GM23338 (cell line): ENCODE data around the gene SELENOH. TPM values are rescaled to one million over a fixed set of nuclear protein-coding genes. Genes with fewer than 3 reads are reported as not detected.

ENCODE experiments used
- ATAC-seq: fragments of 200-7000 bp; cut with Tn5 transposase; 3 replicates; pipeline ENCODE4 v1.9.1; 2020
- DNase-seq: peaks from one replicate; pipeline ENCODE4 v3.0.0-alpha.2; 2015; ENCODE audit warnings: low spot score
- H2AFZ ChIP-seq: fragments of 200-600 bp; sonication (generic); 2 replicates; pipeline ENCODE4 v1.8.0; 2016; ENCODE audit warnings: antibody characterized with exemption, mild to moderate bottlenecking, moderate library complexity
- H3F3A ChIP-seq: fragments of 200-600 bp; sonication (generic); replicated peaks from 2 replicates; pipeline ENCODE4 v1.8.0; 2017; ENCODE audit warnings: antibody characterized with exemption, mixed run types, low read depth
- H3K27ac ChIP-seq: fragments of 200-600 bp; sonication (generic); 2 replicates; pipeline ENCODE4 v1.6.1; 2016; ENCODE audit warnings: low read depth
- H3K27me3 ChIP-seq: fragments of 200-600 bp; sonication (generic); 2 replicates; pipeline ENCODE4 v1.8.0; 2016; ENCODE audit warnings: mild to moderate bottlenecking, mixed run types, moderate library complexity; ENCODE audit not compliant: insufficient read depth
- H3K36me3 ChIP-seq: fragments of 200-600 bp; sonication (generic); 2 replicates; pipeline ENCODE4 v1.8.0; 2016; ENCODE audit warnings: mild to moderate bottlenecking; ENCODE audit not compliant: insufficient read depth
- H3K4me1 ChIP-seq: fragments of 200-600 bp; sonication (generic); 2 replicates; pipeline ENCODE4 v1.8.0; 2016; ENCODE audit warnings: mild to moderate bottlenecking, moderate library complexity; ENCODE audit not compliant: insufficient read depth
- H3K4me2 ChIP-seq: fragments of 200-600 bp; sonication (generic); 2 replicates; pipeline ENCODE4 v1.7.1; 2017; ENCODE audit warnings: mixed run types
- H3K4me3 ChIP-seq: fragments of 200-600 bp; sonication (generic); 2 replicates; pipeline ENCODE4 v1.6.1; 2016; ENCODE audit warnings: mixed run types
- H3K79me2 ChIP-seq: fragments of 200-600 bp; sonication (generic); replicated peaks from 2 replicates; pipeline ENCODE4 v1.8.0; 2017; ENCODE audit warnings: mild to moderate bottlenecking; ENCODE audit not compliant: insufficient read depth
- H3K9me2 ChIP-seq: fragments of 200-600 bp; sonication (generic); 2 replicates; pipeline ENCODE4 v1.8.0; 2017; ENCODE audit not compliant: insufficient read depth
- H4K20me1 ChIP-seq: fragments of 200-600 bp; sonication (generic); replicated peaks from 2 replicates; pipeline ENCODE4 v1.8.0; 2017; ENCODE audit warnings: mild to moderate bottlenecking; ENCODE audit not compliant: insufficient read depth
- H3K27ac Mint-ChIP-seq: 2 replicates; pipeline ENCODE4 v1.8.0; 2020; ENCODE audit warnings: inconsistent platforms, mild to moderate bottlenecking, moderate library complexity, mixed read lengths
- H3K27me3 Mint-ChIP-seq: 3 replicates; pipeline ENCODE4 v1.8.0; 2022; ENCODE audit warnings: low read depth, mild to moderate bottlenecking, moderate library complexity, mixed read lengths, inconsistent platforms; ENCODE audit not compliant: insufficient read depth, poor library complexity
- H3K36me3 Mint-ChIP-seq: 3 replicates; pipeline ENCODE4 v1.8.0; 2021; ENCODE audit warnings: low read depth, mild to moderate bottlenecking, inconsistent platforms, moderate library complexity, mixed read lengths
- H3K4me1 Mint-ChIP-seq: 3 replicates; pipeline ENCODE4 v1.8.0; 2020; ENCODE audit warnings: mild to moderate bottlenecking, inconsistent platforms, mixed read lengths
- H3K4me3 Mint-ChIP-seq: 3 replicates; pipeline ENCODE4 v1.8.0; 2021; ENCODE audit warnings: moderate library complexity, mild to moderate bottlenecking, inconsistent platforms, mixed read lengths
- H3K9me3 Mint-ChIP-seq: 3 replicates; pipeline ENCODE4 v1.8.0; 2020; ENCODE audit warnings: moderate library complexity, mild to moderate bottlenecking, inconsistent platforms, mixed read lengths
- EZH2 ChIP-seq: fragments of 200-600 bp; sonication (generic); IDR thresholded peaks from one replicate; pipeline ENCODE4 v1.8.0; 2017; ENCODE audit warnings: antibody characterized with exemption, mild to moderate bottlenecking, low read depth; ENCODE audit not compliant: unreplicated experiment
- EZH2phosphoT487 ChIP-seq: fragments of 200-600 bp; sonication (generic); IDR thresholded peaks from one replicate; pipeline ENCODE4 v1.8.1; 2018; ENCODE audit warnings: antibody characterized with exemption; ENCODE audit not compliant: unreplicated experiment
- JUNB ChIP-seq: IDR thresholded peaks from one replicate; pipeline ENCODE4 v1.6.1; 2016; ENCODE audit warnings: antibody characterized with exemption; ENCODE audit not compliant: unreplicated experiment
- NANOG ChIP-seq: IDR thresholded peaks from 2 replicates; pipeline ENCODE4 v1.6.1; 2016; ENCODE audit warnings: antibody characterized with exemption, borderline replicate concordance
- STAT1 ChIP-seq: IDR thresholded peaks from one replicate; pipeline ENCODE4 v1.6.1; 2016; ENCODE audit warnings: antibody characterized with exemption; ENCODE audit not compliant: unreplicated experiment
- ZNF114 ChIP-seq: fragments of 250-450 bp; sonication (Bioruptor Pico); IDR thresholded peaks from 2 replicates; pipeline ENCODE4 v1.5.0; 2020; ENCODE audit warnings: mild to moderate bottlenecking, moderate library complexity
- polyA plus RNA-seq: library from polyadenylated mRNA; unstranded; fragments of >200 nt; fragmentation: Nextera tagmentation; extraction: Ambion mirVana; gene quantifications from 2 replicates; pipeline ENCODE4 v1.2.1, GENCODE V29; 2016
- total RNA-seq: library from RNA; depleted of rRNA; stranded (reverse); fragments of >200 nt; shearing (Covaris generic); gene quantifications from 2 replicates; pipeline ENCODE4 v1.2.3, GENCODE V29; 2014
- TF ChIP-seq, protein P1 (sequence below): fragments of 250-450 bp; sonication (Bioruptor Pico); IDR thresholded peaks from 2 replicates; pipeline ENCODE4 v1.5.0; 2020; ENCODE audit warnings: mild to moderate bottlenecking, moderate library complexity
- TF ChIP-seq, protein P2 (sequence below), 2 experiments: fragments of 200-600 bp in 1 of 2; sonication (generic) in 1 of 2; conservative IDR thresholded peaks; 2 replicates each; pipeline versions ENCODE4 v1.5.1 to v1.6.1; 2016 to 2017; ENCODE audit warnings: antibody characterized with exemption in 2 of 2, low read depth in 2 of 2, mild to moderate bottlenecking in 2 of 2, moderate library complexity in 1 of 2

Gene SELENOH
- total and polyA plus RNA-seq, 2 experiments from 2014 or later = 282 to 379 TPM

DNA sequence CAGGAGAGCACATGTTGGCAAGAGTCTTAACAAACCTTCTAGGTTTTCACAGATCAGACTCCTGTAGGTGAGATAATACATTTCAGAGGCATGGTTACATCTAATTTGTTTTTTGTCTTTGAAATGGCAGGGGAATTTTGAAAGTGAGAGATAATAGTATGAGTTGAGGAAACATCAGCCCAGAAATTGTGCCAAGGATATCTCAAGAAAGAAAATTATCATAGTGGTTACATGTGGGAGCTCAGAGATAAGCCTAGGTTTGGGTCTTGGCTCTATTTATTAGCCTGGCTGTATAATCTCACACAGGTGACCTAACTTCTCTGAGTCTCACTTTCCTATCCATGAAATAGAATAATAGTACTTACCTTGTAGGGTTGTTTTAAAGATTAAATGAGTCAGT, 9.9 kb downstream of the SELENOH start:
- Mint-ChIP-seq H3K9me3 (no peaks in the 10 kb centered on the region), H3K27ac (no peak overlapping the region), H3K27me3 (peaks cover 14% of the 10 kb centered on the region), H3K36me3 (no peaks in the 10 kb centered on the region), H3K4me3 (no peak overlapping the region), H3K4me1 (peaks cover 8% of the 10 kb centered on the region)
- no peak overlapping the region for H3K4me3 ChIP-seq
- no peak for TF ChIP-seq EZH2phosphoT487
- TF ChIP-seq, protein P1, sequence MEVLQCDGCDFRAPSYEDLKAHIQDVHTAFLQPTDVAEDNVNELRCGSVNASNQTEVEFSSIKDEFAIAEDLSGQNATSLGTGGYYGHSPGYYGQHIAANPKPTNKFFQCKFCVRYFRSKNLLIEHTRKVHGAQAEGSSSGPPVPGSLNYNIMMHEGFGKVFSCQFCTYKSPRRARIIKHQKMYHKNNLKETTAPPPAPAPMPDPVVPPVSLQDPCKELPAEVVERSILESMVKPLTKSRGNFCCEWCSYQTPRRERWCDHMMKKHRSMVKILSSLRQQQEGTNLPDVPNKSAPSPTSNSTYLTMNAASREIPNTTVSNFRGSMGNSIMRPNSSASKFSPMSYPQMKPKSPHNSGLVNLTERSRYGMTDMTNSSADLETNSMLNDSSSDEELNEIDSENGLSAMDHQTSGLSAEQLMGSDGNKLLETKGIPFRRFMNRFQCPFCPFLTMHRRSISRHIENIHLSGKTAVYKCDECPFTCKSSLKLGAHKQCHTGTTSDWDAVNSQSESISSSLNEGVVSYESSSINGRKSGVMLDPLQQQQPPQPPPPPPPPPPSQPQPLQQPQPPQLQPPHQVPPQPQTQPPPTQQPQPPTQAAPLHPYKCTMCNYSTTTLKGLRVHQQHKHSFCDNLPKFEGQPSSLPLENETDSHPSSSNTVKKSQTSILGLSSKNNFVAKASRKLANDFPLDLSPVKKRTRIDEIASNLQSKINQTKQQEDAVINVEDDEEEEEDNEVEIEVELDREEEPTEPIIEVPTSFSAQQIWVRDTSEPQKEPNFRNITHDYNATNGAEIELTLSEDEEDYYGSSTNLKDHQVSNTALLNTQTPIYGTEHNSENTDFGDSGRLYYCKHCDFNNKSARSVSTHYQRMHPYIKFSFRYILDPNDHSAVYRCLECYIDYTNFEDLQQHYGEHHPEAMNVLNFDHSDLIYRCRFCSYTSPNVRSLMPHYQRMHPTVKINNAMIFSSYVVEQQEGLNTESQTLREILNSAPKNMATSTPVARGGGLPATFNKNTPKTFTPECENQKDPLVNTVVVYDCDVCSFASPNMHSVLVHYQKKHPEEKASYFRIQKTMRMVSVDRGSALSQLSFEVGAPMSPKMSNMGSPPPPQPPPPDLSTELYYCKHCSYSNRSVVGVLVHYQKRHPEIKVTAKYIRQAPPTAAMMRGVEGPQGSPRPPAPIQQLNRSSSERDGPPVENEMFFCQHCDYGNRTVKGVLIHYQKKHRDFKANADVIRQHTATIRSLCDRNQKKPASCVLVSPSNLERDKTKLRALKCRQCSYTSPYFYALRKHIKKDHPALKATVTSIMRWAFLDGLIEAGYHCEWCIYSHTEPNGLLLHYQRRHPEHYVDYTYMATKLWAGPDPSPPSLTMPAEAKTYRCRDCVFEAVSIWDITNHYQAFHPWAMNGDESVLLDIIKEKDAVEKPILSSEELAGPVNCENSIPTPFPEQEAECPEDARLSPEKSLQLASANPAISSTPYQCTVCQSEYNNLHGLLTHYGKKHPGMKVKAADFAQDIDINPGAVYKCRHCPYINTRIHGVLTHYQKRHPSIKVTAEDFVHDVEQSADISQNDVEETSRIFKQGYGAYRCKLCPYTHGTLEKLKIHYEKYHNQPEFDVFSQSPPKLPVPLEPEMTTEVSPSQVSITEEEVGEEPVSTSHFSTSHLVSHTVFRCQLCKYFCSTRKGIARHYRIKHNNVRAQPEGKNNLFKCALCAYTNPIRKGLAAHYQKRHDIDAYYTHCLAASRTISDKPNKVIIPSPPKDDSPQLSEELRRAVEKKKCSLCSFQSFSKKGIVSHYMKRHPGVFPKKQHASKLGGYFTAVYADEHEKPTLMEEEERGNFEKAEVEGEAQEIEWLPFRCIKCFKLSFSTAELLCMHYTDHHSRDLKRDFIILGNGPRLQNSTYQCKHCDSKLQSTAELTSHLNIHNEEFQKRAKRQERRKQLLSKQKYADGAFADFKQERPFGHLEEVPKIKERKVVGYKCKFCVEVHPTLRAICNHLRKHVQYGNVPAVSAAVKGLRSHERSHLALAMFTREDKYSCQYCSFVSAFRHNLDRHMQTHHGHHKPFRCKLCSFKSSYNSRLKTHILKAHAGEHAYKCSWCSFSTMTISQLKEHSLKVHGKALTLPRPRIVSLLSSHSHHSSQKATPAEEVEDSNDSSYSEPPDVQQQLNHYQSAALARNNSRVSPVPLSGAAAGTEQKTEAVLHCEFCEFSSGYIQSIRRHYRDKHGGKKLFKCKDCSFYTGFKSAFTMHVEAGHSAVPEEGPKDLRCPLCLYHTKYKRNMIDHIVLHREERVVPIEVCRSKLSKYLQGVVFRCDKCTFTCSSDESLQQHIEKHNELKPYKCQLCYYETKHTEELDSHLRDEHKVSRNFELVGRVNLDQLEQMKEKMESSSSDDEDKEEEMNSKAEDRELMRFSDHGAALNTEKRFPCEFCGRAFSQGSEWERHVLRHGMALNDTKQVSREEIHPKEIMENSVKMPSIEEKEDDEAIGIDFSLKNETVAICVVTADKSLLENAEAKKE = no peak
- no peak for TF ChIP-seq STAT1
- TF ChIP-seq NANOG = no peak
- TF ChIP-seq JUNB = no peak
- TF ChIP-seq ZNF114 (CRISPR knock-in tag) = no peak
- no peak for TF ChIP-seq EZH2
- H3K79me2 ChIP-seq = no peaks in the 10 kb centered on the region
- peaks cover 13% of the 10 kb centered on the region; the same call in 1 of the 2 replicates for H3F3A ChIP-seq
- no peaks in the 10 kb centered on the region for H3K36me3 ChIP-seq
- ATAC-seq (no peak), DNase-seq (no peak)
- no peaks in the 10 kb centered on the region for H3K27me3 ChIP-seq
- H3K27ac ChIP-seq = no peak overlapping the region
- H3K9me2 ChIP-seq = no peaks in the 10 kb centered on the region
- no peaks in the 10 kb centered on the region for H3K4me1 ChIP-seq
- no peak overlapping the region for H2AFZ ChIP-seq
- H3K4me2 ChIP-seq = no peak overlapping the region
- H4K20me1 ChIP-seq = no peaks in the 10 kb centered on the region

DNA sequence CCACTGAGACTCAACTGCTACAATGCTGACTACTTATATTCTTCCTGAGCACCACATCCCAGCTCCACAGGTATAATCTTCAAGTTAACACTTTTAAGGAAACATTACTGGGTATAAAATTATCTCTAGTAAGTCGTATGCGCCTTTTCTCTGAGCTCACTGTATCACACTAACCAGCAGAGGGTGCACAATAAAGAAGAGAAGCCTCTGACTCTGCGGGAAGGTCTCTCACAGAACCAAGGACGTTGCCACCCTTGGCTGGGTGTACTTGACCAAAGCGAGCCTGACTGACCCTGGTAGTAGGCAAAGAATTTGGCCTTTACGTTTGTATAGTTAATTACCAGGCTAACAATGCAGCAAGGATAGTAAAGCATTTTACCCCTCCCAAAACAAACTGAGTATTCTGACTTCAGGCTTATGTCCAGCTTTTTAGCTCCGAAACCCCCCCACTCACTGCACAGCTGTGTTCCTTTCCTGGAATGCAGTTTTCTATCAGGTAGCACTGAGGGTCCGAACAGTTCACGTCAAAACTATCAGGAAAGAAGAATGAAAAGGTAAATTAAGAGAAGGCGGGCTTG, 10.5 kb downstream of the SELENOH start, which contains the start of gene BTBD18:
Gene BTBD18, minus strand, starts transcription at position 144 of the 578 bp plus-strand sequence. CDS start 631 bp downstream, outside the sequence.
- no peaks in the 10 kb centered on the region for H3K27me3 ChIP-seq
- H3K36me3 Mint-ChIP-seq = no peaks in the 10 kb centered on the region
- H3K27ac ChIP-seq = no peak within 1 kb of the TSS
- no peaks in the 10 kb centered on the region for H4K20me1 ChIP-seq
- H3K27me3 Mint-ChIP-seq = peaks cover 13% of the 10 kb centered on the region
- TF ChIP-seq JUNB = no peak
- TF ChIP-seq, protein P2, sequence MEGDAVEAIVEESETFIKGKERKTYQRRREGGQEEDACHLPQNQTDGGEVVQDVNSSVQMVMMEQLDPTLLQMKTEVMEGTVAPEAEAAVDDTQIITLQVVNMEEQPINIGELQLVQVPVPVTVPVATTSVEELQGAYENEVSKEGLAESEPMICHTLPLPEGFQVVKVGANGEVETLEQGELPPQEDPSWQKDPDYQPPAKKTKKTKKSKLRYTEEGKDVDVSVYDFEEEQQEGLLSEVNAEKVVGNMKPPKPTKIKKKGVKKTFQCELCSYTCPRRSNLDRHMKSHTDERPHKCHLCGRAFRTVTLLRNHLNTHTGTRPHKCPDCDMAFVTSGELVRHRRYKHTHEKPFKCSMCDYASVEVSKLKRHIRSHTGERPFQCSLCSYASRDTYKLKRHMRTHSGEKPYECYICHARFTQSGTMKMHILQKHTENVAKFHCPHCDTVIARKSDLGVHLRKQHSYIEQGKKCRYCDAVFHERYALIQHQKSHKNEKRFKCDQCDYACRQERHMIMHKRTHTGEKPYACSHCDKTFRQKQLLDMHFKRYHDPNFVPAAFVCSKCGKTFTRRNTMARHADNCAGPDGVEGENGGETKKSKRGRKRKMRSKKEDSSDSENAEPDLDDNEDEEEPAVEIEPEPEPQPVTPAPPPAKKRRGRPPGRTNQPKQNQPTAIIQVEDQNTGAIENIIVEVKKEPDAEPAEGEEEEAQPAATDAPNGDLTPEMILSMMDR (conservative IDR thresholded peaks at IDR 0.05; ENCODE audit: low read depth in 2 of 2) = peak; percentile 74 to 75
- H3K9me2 ChIP-seq = no peaks in the 10 kb centered on the region
- H3K4me2 ChIP-seq = no peak within 1 kb of the TSS
- no peak within 1 kb of the TSS for H3K4me3 Mint-ChIP-seq
- no peak within 1 kb of the TSS for H3K27ac Mint-ChIP-seq
- no peak within 1 kb of the TSS for H2AFZ ChIP-seq
- no peak within 1 kb of the TSS for H3K4me3 ChIP-seq
- H3K36me3 ChIP-seq = no peaks in the 10 kb centered on the region
- H3F3A ChIP-seq = peaks cover 13% of the 10 kb centered on the region; the same call in 1 of the 2 replicates
- no peaks in the 10 kb centered on the region for H3K4me1 ChIP-seq
- peaks cover 8% of the 10 kb centered on the region for H3K4me1 Mint-ChIP-seq
- no peaks in the 10 kb centered on the region for H3K9me3 Mint-ChIP-seq
- peak; percentile 92 for ATAC-seq
- H3K79me2 ChIP-seq = no peaks in the 10 kb centered on the region
- peak; percentile 89 for DNase-seq
